Central memory CD4-positive, alpha-beta T cell (primary cell): ENCODE measurements around the gene STEEP1.
"Not testable (repeated sequence)": the region's sequence is repeated elsewhere in the genome, so short reads cannot be mapped to it uniquely, and the experiment has no call there.

Experiments
- DNase-seq: peaks from one replicate; pipeline ENCODE4 v3.0.0; 2022

STEEP1 gene

DNA sequence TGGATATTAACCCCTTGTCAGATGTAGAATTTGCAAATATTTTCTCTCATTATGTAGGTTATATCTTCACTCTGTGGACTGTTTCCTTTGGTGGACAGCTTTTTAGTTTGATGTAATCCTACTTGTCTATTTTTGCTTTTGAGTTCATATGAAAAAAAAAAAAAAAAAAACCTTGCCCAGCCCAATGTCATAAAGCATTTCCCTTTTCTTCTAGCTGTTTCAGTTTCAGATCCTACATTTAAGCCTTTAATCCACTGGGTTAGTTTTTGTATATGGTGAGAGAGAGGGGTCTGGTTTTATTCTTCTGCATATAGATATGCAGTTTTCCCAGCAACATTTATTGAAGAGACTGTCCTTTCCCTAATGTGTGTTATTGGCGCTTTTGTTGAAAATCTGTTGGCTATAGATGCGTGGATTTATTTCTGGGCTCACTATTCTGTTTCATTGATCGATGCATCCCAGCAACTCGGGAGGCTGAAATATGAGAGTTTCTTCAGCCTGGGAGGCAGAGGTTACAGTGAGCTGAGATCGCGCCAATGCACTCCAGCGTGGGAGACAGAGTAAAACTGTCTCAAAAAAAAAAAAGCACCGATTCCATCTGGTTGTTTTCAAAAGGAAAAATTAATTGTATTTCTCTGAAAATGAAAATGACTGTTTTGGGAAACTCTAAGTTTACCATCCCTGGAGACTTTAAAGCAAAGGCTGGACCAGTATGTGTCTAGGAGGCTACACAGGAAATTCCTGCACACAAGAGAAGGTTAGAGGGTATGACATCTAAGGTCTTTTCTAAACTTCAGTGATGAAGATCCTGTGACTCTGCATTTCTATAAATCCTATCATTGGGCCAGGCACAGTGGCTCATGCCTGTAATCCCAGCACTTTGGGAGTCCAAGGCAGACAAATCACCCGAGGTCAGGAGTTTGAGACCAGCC lies 35.6 kb downstream of the STEEP1 start:
- no peak for DNase-seq

DNA sequence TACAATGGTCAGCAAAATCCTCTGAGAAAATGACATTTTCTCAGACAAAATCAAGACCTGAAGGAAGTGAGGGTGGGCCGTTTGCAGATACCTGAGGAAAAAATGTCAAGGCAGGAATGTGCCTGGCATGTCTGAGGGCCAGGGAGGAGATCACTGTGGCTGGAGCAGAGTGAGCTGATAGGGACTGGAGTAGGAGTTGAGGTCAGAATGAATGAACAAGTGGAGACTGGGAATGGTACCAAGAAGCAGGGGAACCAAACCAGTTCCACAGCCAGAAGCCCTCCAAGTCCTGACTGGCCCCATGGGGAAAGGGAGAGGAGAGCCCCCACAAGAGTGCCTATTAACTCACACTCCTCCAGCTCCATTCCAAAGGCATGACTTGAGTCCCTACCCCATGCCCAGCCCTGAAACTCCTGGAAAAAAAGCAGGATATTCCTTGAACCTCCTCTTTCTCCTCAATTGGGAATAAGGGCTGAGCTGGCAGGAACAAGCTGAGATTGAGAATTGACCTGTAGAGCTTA lies 41.5 kb downstream of the STEEP1 start:
- no peak for DNase-seq

DNA sequence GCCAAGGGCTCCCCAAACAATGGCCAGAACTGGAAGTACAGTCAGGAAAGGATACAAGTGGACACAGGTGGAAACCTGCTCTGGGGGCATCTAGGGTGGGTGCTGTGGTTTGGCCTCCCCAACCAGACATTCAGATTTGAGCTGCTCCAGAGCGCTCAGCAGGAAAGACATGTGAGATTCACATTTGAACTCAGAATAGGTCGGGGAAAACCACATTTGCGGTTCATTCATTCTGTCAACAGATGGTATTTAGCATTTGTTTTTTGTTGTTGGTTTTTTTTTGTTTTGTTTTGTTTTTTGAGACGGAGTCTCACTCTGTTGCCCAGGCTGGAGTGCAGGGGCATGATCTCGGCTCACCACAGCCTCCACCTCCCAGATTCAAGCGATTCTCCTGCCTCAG lies 44.0 kb downstream of the STEEP1 start:
- no peak for DNase-seq

DNA sequence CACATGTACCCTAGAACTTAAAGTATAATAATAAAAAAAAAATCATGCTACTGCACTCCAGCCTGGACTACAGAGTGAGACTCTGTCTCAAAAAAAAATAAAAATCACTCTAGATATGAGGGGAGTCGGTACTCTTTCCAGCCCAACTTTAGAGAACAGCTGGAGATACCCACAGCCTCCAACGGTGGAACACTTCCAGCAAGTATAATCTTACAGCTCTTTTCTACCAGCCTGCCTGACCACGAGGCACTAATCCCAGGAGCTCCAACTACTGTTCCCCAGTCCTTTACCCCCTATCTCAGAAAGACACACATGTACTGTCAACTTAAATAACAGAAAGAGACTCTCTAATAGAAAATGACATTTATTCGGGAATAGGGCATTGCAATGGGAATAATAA lies 46.8 kb downstream of the STEEP1 start:
- DNase-seq = no peak

DNA sequence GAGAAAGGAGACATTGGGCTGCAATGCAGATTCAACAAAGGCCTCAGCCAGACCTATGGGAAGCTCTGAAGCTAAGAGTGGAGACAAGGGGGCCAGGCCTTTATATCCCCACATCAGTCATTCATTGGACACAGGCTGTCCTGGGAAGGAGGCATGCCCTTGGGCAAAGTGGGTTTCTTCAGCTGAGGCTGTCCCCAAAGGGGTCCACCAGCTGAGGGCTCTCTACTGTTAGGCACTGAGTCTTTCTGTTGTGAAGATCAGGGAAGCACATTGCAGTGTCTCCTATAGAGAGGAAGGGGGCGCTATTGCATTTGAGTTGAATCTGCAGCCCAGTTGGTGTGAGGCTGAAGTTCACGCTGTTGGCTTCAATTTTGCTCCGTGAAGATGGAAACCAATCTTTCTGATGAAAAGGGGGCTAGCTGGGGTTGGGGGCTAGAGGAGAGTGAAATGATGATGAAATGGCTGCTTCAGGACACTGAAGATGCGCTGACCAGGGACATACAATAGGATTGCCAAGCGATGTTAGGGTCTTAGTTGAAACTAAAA lies 49.0 kb downstream of the STEEP1 start:
- peak; percentile 60 for DNase-seq

DNA sequence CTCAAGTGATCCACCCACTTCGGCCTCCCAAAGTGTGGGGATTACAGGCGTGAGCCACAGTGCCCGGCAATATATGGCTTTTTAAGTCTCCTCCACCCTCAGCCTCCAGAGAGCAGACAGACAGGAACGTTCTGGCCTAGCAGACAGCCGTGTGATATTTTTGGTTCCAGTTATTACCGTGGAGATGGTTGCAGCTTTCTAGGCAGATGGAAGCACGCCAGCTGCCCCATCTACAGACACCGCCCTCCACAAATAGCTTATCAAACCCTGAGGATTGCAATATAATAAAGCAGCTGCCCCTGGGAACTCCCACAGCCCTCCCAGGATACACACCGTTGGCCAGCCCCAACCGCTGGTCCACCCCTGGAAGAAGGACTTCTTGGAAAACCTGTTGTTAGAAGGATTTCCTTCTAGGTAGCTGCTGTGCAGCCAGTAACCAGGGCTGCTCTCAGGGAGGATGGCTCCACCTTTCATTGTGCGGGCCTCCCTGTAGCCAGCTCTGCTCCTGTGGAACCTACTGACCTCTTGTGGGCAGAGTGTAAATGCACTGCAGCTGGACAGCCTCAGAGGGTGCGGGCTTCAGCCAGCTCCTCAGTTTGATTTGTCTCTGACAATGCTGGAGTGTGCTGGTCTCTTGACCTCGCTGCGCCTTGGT lies 52.9 kb downstream of the STEEP1 start:
- no peak for DNase-seq

DNA sequence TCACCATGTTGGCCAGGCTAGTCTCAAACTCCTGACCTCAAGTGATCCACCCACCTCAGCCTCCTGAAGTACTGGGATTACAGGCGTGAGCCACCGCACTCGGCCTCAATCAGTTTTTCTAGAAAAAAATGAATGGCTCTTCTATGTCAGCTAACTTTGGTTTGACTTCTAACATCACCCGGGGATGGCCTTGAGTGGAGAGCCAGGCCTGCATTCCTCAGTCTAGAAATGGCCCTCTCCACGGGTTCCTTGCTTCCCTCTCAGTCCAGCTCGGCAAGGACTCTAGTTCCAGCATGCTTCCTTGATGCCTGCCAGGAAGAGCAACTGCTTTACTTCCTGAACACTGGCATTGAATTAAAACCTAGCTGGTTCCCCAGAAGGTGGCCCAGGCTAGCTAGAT lies 58.0 kb downstream of the STEEP1 start:
- DNase-seq = no peak

DNA sequence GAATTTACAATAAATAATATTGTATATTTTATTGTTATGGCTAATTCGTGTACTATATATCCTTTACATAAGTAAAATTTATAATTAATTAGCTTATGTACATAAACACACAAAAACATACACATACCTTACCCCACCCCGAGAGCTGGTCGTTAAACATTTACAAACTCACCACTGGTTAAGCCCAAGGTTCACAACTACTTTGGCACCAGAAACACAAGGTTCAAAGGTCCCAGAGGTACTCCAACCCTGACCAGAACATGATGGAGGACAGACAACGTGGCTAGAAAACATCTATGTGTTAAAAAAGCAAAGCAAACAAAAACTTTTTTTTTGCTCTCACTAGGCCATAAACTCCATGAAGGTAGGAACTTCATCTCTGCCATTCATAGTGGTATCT lies 59.3 kb downstream of the STEEP1 start:
- DNase-seq = no peak

DNA sequence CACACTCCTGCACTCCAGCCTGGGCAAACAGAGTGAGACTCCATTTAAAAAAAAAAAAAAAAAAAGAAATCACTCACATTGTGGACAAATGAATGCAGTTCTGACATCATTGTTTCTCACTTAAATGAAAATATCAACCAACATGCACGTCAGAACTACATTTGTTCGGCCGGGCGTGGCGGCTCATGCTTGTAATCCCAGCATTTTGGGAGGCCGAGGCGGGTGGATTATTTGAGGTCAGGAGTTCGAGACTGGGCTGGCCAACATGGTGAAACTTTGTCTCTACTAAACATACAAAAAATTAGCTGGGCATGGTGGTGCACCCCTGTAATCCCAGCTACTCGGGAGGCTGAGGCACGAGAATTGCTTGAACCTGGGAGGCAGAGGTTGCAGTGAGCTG lies 60.1 kb downstream of the STEEP1 start:
- DNase-seq = not testable (repeated sequence)

DNA sequence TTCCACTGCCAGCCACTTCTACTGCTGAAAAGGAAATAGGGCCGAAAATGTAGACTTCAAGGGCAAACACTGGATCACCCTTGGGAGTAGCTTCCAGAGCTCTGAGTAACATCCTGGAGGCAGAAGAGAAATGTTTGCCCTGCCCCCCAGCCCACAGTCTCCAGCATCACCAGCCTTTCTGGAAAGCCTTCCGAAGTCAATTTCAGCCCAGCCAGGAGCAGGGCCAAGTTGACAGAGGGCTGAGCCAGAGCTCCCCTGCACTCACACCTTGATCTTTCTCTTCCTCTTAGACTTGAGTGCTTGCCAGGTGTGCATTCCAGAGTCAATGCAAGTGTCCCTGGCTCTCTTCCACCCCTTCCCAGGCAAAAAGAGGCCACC lies 61.7 kb downstream of the STEEP1 start:
- no peak for DNase-seq

DNA sequence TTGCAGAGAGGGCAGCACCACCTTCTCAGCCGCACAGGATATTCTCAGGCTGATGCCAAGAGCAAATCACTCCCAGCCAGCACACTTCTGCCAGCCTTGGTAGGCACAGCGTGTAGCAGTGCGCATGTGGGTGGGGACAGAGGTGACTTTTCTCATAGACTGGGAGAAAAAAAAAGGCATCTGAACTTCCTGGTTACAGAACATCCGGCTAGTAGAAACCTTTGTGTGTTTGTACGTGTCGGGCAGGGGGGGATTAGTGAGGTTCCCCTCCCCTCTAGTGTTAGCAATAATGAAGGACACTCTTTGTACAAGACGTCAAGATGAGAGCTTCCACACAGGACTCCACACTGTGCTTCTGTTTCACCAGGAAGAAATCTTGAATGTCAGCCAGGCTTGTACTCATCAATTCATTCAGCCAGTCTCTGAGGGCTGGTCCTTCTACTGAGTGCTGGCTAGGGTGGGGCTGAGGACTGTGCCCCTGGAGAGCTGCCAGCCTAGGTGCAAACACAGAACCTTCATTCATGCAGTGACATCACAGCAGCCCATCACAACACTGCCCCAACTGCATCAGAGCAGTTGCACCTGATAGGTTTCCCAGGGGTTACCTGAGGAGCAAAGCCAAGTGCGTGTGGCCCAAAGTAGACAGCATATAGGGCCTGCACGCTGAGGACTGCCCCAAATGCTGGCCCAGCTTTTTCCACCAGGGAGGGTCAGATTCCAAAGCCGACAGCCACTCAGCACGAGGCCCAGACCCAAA lies 62.3 kb downstream of the STEEP1 start:
- peak; percentile 57 for DNase-seq

DNA sequence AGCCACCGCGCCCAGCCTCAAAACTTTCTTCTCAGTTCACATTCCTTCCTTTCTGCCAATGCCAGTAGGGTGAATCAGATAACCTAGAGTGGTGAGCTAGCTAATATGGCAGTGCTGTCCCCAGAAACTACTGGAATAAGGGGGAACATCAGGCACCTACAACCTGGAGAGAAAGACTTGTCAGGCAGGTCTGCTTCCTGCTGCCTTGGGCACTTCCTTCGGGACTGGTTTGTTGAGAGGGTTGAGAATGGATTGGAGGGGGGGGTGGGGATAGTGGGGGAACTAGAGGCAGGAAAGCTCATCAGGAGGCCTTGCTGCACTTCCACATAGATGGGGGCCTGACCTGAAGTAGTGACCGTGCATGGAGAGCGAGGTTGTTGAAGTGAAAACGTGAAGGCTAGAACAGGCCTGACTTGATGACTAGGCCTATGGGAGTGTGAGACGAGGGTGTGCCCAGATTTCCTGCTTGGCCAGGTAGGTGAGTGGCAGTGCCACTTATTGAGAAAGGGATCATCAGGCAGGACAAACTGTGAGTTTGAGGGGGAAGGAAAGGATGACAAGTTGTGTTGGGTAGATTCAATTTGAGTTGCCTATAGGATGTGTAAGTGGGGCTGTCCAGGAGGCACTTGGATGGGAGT lies 63.6 kb downstream of the STEEP1 start:
- DNase-seq = no peak

DNA sequence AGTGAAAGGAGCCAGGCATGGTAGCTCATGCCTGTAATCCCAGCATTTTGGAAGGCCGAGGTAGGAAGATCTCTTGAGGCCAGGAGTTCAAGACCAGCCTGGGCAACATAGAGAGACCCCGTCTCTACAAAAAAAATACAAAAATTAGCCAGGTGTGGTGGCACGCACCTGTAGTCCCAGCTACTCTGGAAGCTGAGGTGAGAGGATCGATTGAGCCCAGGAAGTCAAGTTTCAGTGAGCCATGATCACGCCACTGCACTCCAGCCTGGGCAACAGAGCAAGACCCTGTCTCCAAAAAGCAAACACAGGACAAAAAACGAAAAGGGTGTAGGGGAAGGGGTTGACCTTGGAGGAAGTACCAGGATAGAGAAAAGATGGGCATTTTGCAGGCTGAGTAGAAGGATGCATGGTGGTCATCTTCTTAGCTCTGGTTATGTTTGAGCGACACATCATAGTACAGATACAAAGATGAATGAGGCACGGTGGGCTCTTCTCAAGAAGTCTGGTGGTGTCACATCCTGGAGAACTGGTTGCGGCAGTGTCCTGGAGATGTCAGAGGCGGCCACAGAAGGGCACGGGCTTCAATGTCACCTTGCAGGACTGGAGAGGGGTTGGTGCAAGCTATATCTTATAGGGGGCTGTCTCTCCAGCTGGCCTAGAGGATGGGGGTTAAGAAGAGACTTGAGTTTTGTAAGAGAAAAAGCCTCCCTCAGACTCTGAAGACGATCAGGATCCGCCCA lies 65.0 kb downstream of the STEEP1 start:
- DNase-seq = no peak

DNA sequence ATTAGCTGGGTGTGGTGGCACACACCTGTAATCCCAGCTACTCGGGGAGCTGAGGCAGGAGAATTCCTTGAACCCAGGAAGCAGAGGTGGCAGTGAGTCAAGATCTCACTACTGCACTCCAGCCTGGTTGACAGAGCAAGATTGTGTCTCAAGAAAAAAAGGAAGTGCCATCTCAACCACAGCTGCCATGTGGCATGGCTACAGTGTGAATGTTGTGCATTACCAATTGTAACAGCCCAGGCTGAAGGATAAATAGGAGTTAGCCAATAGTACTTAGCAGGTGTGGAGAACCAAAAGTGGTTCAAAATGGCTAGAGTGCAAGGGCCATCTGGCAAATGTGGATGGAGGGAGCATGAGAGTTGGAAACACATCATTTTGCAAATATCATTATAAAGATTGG lies 68.0 kb downstream of the STEEP1 start:
- DNase-seq = no peak

DNA sequence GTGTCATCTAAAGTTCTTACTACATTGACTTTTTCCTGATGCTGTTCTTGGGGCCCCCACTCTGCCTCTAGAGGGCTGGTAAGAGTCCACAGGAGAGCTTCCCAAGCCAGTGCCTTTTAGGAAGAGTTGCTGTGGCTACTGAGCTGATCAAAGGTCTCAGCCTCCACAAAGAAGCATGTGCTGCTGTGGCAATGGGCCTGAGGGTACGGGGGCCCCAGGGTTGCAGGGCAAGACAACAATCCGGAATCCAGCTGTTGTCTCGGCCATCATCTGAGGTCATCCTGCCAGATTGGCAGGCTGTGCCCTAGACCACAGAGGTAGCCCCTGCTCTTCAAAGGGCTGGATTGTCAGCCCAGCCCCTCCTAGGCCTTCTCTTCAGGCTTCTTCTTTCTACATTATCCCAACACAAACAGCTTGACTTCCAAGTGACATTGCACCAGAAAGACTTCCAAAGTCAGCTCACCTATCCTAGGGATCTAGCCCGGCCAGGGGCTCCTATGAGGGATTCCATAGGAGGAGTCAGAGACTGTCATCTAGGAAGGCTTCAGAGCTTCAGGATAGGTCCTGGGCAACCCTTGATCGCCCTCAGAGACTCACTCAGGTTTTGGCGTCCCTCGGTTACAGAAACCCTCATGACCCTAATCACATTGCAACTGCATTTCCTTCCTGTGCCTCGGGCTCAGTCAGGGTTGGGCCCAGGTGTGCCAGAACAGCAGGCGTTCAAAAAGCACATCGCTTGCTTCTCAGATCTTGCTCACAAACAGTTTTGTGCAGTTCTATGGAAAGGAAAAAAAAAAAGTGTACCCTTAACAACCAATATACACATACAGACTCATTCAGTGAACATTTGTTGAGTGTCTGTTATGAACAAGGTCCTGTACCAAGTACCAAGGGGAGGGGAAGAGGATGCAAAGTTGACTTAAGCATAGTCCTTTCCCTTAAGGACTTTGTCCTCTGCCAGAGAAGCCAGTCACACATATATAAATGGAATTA lies 69.2 kb downstream of the STEEP1 start:
- DNase-seq = peak; percentile 8

DNA sequence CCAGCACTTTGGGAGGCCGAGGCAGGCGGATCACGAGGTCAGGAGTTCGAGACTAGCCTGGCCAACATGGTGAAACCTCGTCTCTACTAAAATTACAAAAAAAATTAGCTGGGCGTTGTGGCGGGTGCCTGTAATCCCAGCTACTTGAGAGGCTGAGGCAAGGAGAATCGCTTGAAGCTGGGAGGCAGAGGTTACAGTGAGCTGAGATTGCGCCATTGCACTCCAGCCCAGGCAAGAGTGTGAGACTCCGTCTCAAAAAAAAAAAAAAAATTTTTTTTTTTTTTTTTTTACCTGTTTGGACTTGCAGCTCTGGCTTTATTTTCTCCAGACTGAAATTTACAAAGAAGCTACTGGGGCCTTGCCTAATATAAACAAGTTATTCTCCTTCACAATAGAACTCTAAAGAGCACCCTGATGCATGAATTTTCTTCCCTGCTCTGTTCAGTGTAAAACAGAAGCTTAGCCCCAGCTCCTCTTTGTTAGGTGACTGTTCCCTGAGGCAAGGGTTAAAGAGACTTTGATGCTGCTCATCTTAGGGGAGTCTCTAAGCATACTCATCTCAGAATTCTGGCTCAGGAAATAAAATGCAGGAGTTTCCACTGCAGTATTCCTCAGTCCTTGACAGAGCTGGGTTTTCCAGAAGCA lies 71.2 kb downstream of the STEEP1 start:
- DNase-seq = not testable (repeated sequence)

DNA sequence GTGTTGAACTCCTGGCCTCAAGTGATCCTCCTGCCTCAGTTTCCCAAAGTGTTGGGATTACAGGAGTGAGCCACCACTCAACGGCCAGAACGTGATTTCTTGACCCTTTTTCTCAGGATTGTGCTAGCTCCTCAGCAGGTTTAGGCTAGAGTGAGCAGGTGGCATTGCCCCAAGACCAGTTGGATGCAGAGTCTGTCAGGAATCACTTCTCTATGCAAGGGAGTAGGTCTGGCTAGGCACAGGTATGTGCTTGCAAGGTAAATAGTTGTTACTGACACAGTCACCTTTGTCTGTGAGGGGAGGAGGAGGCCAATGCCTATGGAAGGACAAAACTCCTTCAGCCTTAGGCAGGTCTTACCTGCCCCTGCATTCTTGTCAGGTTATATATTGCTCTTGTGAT lies 72.7 kb downstream of the STEEP1 start:
- no peak for DNase-seq

DNA sequence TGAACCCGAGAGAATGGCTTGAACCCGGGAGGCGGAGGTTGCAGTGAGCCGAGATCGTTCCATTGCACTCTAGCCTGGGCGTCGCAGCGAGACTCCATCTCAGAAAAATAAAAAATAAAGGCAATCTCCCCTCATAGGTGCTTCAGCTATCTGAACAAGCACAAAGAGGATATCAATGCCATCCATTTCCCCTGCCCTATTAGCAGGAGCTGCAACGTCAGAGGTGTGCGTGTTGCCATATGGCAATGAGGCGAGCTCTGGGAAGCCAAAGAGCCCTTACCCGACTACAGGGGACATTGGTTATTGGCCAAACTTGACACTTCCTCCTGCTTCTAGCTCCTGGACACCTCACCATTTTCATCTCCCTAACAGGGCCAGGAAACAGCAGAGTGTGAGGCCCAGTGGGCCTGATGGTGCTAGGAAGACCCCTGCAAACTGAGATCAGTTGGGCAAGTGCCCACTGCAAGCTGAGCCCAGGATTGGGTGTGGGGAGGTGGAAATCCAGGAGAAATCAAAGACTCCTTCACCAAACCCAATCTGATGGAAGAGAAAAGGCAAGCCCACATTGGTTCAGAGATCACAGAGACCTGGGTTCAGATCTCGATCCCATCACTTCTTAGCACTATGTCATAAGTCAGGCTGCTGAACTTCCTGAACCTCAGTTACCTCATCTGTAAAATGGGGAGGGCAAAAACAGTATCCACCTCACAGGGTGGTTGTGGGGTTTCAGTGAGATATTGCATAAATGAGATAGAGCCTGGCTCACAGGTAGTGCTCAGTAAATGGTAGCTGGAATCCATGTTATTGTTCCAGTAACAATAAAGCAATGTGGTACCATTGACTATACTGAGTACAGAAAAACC lies 75.8 kb downstream of the STEEP1 start:
- DNase-seq = no peak

DNA sequence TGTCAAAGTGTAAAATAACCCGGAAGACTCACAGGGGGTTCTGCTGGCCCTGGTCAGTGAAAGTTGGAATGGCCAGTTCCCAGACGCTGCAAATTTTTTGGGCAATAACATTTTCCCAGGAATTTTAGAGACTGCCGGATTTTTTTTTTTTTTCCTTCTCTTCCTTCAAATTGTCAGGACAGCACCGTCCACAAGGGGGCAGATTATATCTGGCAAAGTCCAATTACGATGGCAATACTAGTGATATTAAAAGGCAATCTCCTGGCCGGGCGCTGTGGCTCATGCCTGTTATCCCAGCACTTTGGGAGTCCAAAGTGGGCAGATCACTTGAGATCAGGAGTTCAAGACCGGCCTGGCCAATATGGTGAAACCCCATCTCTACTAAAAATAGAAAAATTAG lies 76.5 kb downstream of the STEEP1 start:
- DNase-seq = peak; percentile 22
